Measurements from ENCODE around the gene SMC4.

GRCh38 chr3:160475153-160475552, 75.7 kb downstream of the SMC4 start:
- TF ChIP-seq, protein P1, sequence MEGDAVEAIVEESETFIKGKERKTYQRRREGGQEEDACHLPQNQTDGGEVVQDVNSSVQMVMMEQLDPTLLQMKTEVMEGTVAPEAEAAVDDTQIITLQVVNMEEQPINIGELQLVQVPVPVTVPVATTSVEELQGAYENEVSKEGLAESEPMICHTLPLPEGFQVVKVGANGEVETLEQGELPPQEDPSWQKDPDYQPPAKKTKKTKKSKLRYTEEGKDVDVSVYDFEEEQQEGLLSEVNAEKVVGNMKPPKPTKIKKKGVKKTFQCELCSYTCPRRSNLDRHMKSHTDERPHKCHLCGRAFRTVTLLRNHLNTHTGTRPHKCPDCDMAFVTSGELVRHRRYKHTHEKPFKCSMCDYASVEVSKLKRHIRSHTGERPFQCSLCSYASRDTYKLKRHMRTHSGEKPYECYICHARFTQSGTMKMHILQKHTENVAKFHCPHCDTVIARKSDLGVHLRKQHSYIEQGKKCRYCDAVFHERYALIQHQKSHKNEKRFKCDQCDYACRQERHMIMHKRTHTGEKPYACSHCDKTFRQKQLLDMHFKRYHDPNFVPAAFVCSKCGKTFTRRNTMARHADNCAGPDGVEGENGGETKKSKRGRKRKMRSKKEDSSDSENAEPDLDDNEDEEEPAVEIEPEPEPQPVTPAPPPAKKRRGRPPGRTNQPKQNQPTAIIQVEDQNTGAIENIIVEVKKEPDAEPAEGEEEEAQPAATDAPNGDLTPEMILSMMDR (IDR thresholded peaks at IDR 0.05): no peak
- TF ChIP-seq, protein P2, sequence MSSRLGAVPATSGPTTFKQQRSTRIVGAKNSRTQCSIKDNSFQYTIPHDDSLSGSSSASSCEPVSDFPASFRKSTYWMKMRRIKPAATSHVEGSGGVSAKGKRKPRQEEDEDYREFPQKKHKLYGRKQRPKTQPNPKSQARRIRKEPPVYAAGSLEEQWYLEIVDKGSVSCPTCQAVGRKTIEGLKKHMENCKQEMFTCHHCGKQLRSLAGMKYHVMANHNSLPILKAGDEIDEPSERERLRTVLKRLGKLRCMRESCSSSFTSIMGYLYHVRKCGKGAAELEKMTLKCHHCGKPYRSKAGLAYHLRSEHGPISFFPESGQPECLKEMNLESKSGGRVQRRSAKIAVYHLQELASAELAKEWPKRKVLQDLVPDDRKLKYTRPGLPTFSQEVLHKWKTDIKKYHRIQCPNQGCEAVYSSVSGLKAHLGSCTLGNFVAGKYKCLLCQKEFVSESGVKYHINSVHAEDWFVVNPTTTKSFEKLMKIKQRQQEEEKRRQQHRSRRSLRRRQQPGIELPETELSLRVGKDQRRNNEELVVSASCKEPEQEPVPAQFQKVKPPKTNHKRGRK (CRISPR knock-in tag; IDR thresholded peaks at IDR 0.05; ENCODE audit: borderline replicate concordance): no peak
